ENCODE measurements around the gene GDF7.
A peak's percentile ranks its signal among the peaks of the same experiment; 100 is the strongest.

The GDF7 gene

GRCh38 chr2:20646446-20646845, 20.5 kb upstream of the GDF7 start:
- no peak for DNase-seq

DNA sequence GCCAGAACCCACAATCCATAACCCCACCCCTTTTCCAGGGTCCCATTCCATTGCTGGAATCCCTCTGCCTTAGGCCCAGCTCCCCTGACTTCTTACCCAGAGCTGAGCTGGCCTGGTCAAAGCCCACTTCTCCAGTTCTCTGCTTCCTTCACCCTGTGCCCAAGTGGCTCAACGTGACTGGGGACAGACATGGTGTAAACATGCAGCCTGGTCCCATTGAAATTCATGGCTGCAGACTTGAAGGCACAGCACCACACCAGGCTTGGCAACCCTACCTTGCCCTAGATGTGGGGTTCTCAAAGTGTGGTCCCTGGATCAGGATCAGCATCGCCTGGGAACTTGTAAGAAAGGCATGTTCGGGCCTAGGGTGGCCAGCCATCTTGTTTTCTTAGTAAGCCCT, 19.7 kb upstream of the GDF7 start:
- DNase-seq, result no peak

- DNase-seq, result no peak
These were observed 19.2 kb upstream of the GDF7 start for GRCh38 chr2:20647738-20648137.

DNA sequence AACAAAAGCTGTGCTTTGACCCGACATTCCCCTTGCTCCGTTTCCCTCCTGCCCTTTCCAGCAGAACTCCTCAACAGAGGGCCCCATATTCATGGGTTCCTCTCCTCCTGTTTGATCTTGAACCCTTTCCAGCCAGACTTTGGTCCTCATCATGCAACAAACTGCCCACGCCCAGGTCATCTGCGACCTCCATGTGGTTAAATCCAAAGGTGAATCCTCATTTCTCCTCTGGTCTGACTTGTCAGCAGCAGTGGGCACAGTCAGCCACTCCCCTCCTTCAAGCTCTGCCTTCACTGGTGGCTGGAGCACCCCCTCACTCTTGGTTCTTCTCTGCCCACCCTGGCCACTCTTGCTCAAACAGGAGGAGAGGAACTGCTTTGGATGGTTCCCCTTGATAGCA, 18.7 kb upstream of the GDF7 start:
- no peak for DNase-seq

DNA sequence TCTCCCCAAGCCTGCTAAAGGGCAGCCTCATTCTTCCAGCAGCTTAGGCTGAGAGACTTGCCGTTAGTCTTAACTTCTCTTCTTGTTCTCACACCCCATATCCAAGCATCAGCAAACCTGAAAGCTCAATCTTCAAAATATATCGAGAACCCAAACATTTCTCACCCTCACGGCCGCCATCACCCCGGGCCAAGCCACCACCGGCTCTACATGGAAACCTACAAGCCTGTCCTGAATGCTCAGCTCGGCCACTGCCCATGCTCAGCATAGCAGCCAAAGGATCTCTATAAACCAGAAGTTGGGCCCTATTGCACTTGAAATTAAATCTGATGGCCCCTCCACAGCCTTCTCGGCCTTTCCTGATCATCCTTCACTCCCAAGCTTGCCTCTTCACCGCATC, 18.1 kb upstream of the GDF7 start:
- no peak for DNase-seq

DNA sequence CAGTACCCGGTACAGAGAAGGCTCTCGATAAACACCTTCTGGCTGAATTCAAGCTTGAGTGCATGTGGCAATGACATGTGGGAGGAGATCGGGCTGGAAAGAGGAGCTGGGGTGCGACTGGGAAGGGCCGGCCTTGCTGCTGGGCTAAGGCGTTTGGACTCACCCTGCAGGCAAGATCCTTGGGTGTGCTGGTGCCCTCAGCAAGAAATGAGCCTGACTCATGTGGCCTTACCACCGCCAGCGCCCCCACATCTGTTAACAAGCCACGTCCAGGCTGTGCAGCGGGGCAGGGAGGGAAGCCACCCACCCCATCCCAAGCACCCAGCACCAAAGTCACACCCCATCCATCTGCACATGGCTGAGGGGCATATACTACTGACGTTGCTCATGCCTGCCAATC, 17.4 kb upstream of the GDF7 start:
- no peak for DNase-seq

- no peak for DNase-seq
These were observed 17.0 kb upstream of the GDF7 start for GRCh38 chr2:20649976-20650375.

GRCh38 chr2:20650393-20650876, 16.5 kb upstream of the GDF7 start:
- DNase-seq, result peak; percentile 45 to 46

DNA sequence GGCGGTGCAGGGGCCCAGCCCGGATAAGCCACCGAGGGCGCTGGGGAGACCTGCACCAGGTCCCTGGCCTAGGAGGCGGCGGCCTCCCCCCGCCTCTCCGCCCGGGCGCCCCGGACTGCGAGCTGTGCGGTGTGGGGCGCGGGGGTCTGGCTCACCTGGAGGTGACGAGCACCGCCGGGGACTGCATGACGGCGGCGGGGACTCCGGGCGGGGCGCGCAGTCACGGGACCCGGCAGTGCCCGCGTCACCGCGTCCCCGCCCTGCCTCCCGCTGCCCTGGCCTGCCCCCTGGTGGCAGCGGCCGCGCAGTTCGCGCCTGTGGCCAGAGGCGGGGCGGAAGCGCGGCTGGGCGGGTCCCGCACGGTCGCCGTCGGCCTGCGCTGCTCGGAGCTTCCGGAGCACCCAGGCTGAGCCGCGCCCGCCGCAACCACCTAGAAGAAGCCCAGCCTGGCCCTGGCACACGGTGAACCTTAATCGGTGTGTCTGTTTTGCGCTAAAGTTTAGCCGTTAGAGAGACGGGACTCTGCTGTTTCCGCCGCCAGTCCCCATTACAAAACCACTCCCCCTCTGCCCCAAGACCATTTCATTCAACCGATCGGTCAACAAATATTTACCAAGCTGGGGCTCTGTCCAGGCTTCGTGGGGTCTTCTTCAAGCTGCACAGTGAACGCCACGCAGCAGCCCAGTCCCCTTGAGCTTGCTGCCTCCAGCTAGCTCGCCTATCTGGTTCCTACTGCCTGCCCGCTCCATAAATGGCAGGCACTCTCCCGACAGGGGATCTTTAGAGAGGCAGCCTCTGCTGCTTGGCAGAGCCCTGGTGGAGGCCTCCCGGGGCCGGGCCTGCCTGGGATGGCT, 15.8 kb upstream of the GDF7 start, which contains the start of gene HS1BP3:
HS1BP3 (minus strand) TSS at position 222 of the 854 bp plus-strand sequence; CDS start at position 187, 35 bp downstream.
- DNase-seq, result peak; percentile 66 to 77

GRCh38 chr2:20651731-20652099, 15.2 kb upstream of the GDF7 start:
- DNase-seq, result no peak

DNA sequence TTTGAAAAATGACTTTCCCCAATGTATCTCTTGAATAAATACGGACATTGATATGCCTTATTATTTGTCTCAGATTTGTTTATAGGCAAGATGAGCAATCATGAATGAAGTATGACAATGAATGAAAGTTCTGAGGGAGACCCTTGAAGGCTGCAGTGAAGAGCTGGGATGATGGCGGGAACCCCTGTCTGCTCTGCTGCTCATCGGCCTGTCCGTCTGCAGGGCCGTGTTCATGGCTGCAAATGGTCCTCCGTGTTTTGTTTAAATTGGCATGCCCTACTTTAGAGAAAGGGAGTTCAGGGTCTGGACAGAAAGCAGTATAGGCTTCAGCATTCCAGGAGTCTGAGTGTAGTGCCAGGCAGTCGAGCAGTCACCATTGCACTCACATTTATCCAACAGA, 14.8 kb upstream of the GDF7 start:
- DNase-seq, result no peak

DNA sequence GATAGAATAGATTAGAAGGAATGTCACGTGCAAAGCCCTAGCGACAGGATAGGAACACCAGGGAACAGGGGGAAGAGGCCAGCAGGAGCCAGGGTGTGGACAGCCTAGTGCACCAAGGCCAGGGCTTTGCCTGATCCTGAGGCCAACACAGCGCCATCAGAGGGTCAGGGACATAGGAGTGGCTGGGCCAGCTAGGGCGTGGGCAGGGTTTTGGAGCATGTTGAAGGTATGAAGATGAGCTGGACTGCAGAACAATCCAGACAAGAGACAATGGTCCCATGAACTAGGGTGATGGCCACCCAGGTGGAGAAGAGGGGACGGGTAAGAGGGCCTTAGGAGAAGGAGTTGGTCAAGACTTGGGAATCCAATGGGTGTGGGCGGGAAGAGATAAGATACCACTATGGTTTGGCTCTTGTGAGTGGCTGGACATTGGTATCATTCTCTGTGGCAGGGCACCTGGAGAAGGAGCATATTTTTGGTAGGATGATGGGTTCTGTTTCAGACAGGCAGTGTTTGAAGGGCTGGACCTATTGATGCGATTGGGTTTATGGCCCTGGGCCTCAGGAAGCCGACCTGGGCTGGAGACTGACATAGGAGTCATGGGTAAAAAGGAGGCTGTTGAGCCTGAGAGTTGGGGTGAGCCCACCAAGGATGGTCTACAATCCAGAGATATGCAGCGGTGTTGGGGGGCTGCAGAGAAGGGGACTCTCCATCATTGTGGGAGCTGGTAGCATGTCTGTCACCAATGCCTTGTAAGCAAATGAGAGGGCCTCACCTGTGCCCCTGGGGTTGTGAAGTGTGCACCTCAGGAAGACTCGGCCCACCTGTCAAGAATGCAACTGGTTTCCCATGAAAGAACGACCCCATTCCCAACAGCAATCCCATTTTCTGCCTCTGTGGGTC, 14.0 kb upstream of the GDF7 start:
- no peak for DNase-seq

DNA sequence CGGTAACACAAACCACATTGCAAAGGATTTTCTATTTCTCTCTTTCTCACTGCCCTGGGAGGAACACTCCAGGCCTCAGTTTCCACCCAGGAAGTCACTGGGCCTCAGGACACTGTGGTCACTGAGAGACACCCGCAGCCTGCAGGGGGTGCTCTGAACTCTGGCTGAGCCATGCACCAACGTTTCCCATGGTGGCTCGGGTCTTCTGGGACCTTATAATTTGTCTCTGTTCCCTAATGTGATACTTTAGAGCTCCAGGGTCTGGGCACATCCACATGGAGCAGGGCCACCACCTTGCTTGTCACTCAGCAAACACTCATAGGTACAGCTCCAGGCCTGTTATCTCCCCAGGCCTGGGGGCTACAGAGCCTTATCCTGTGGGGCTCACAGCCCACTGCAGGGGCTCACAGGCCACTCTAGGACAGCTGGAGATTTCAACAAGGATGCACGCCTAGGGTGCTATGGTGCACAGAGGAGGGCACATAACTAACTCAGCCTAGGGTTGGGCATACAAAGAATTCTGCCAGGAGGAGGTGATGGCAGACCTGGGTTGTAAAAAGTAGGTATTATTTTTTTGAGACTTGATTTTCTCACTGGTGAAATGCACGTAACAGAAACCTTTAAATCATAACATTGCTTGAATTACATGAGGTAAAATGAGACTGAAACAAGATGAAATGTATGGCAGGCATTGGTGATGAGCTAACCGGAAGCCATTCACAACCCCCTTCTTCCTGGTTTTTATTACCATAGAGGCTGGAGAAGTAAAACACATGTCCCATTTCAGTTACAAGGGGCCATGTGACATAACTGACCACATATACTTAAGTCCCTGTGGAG, 13.0 kb upstream of the GDF7 start:
- DNase-seq, result no peak

- no peak for DNase-seq
These were observed 12.5 kb upstream of the GDF7 start for GRCh38 chr2:20654535-20654813.

DNA sequence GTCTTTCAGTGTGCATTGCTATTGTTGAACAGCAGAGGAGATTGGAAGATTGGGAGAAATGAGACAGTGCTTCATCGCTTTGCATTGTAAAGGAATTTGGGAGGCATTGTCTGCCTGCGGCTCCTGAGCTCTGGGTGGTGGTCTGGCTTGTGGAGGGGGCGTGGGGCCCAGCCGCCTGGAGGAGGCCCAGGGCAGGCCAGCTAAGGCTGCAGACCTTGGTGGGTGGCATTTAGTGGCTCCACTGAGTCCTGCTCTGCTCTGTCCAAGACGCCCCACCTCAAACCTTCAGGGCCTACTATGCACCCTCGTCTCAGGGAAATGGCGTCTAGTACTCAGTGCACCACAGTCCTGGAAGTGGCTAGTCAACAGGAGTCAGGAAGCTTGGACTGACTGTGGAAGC, 10.4 kb upstream of the GDF7 start:
- DNase-seq, result no peak

DNA sequence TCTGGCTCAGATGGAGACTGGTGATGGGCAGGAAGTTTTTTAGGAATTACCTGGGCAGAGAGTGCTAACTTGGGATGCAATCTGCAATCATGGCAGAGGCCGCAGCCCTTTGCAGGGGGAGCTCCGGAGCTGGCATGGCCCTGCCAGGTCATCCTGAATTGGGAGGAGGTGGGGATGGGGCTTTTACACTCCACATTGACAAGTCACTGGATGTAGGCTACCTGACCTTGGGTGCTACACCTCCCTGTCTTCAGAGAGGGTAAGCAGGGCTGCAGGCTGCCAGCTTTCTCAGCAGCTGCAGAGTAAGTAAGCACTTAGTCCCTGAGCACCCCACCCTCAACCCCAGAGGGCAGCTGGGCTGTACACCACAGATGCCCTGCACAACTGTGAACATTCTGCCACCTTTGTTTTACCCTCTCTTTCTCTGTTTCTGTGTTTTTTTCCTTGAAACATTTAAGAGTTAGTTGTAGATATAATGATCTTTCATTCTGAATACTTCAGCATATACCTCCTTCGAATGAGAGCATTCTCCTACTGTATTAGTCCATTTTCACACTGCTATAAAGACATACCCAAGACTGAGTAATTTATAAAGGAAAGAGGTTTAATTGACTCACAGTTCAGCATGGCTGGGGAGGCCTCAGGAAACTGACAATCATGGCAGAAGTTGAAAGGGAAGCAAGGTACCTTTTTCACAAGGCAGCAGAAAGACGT, 9.3 kb upstream of the GDF7 start:
- DNase-seq, result no peak

DNA sequence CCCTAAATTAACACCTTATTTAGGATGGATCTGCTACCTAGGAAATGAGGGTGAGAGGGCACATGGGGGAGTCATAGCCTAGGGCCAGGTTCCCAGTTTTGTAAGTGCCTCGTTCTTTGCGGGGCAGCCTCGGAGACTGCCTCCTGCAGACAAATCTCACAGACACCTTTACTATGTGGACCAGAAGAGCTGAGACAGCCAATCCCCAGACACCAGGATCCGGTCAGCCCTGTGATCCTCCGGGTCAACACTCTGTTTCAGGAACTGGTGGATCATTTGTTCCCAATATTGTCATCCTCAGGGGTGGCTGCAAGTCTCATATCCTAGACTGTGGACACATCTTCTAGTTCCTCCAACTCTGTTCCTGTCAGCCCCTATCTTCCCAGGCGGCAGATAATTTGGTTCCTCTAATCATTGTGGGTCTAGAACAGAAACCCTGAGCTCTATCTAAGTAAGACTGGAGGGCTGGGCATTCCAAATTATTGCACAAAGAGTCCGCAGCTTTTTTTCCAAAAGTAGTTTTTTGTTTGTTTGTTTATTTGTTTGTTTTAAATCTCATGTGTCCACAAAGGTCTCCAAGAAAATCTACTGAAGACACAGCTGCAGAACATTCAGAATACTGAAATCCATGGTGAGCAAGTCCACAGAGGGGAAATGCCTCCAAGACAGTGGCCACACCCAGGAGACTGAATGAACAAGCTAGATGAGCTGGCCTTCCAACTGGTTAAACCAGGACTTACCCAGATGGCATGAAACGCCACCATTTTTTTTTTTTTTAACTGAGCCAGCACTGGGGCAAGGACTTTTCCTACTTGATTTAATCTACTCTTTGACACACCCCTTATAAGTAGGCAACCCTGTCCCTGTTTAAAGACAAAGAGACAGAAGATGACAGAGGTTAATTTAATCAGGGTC, 6.2 kb upstream of the GDF7 start:
- DNase-seq, result no peak

GRCh38 chr2:20661421-20662307, 5.3 kb upstream of the GDF7 start:
- DNase-seq, result peak; percentile 63 to 72

DNA sequence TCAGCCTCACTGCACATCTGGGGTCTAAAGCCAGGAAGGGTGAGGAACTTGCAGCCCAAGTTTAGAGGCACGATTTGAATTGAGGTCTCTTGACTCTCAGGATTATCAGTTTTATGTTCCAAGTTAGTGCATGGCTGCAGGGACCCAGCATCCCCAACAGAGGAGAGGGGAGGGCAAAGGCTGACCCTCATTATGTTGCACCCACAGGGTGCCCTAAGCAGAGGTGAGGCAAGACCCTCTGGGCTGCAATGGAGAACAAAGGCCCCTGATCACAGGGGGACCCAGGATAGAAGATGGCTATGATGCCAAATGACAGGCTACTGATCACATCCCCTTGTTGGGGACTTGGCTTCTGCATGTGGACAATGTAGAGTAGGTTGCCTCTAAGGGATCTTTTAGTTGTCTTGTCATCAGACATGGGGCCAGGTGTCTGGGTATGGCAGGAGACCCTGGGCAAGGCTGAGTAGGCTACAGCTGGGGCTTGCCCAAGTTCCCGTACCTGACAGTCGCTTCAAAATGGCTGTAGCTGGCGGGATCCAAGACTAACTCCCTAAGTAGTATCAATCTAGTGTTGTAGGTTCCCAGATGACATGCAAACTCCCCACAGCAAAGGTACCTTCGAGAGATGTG, 4.5 kb upstream of the GDF7 start:
- DNase-seq, result no peak

All from Kasumi-1 (cell line).